NAMALWA (cell line): Measurements from ENCODE around the gene TRAF3IP1.
"Not testable (repeated sequence)": the region's sequence is repeated elsewhere in the genome, so short reads cannot be mapped to it uniquely, and the experiment has no call there.

Source experiments
- DNase-seq: peaks from one replicate; pipeline ENCODE4 v3.0.0-alpha.2; 2015; ENCODE audit warnings: low spot score

TRAF3IP1 gene

DNA sequence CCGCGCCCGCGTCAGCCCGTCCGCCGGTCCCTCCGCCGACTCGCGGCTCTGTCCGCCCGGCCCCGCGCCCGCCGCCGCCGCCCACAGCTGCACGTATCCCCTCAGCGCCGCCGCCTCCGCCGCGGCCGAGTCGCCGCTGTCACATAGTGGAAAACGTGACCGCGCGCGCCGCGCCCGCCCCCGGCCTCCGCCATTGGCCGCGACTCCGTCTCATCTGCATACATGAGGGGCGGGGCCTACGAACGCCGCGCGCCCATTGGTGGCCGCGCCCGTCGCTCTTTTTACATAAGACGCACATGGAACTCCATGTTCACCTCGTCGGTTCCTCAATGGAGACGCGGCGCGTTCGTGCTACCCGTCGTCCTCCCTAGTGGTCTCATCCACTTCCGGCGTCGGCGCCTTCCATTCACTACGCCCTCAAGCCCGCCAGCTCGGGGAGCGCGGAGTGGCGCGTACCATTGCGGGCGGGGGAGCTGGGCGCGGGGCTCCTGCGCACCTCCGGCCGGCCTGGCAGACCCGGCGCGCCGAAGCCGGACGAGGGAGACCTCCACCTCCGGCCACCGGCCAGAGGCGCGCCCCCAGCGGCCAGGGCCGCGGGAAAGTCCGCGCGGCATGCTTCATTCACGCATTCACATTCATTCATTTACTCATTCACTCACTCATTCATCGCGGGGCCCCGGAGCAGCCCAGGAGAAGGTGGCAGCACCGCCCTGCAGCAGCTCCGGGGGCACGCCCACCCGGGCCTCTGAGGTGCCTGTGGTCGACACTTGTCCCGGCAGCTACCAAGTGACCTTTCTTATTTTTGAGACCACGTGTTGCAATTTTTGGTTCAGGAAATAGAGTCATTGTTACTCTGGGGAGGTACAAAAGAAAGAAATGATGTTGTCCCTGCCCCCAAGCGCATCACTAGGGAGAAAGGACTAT is 31.4 kb upstream of the TRAF3IP1 start:
- DNase-seq: peak; percentile 98

DNA sequence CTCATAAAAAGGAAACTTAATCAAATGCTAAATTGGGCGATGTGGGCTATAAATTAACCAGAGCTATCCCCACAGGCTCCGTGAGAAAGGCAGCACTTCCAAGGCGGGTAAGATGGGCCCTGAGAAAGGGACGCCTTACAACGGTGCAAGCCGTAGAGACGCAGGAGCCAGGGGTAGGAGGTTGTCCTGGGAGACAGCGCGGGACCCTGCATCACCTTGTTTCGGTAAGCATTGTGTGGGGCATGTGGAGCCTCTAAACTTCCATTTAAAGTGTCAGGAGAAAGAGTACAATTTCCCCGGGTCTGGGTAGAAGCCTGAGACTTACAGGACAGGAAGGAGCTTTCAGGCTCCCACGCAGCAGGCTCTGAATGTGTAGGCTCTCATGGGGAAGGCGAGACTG is 30.7 kb upstream of the TRAF3IP1 start:
- no peak for DNase-seq

DNA sequence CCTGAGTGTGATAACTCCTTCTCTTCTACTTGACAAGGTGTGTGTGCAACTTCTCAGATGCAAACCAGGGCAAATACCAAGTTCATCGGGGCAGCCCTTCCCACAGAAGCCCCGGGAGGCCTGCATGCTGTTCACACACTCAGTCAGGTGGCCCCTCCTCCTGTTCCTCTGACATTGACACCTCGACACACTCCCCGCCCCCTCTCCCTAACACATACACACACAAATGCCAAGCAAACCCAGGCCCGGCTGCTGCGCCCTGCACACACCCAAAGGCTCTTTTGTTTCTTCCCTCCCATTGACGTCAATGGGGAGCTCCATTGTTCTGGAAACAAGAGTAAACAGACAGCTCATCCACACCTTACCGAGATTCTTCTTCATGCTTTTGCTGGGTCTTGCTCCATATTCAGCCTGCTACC is 30.2 kb upstream of the TRAF3IP1 start:
- DNase-seq: no peak

DNA sequence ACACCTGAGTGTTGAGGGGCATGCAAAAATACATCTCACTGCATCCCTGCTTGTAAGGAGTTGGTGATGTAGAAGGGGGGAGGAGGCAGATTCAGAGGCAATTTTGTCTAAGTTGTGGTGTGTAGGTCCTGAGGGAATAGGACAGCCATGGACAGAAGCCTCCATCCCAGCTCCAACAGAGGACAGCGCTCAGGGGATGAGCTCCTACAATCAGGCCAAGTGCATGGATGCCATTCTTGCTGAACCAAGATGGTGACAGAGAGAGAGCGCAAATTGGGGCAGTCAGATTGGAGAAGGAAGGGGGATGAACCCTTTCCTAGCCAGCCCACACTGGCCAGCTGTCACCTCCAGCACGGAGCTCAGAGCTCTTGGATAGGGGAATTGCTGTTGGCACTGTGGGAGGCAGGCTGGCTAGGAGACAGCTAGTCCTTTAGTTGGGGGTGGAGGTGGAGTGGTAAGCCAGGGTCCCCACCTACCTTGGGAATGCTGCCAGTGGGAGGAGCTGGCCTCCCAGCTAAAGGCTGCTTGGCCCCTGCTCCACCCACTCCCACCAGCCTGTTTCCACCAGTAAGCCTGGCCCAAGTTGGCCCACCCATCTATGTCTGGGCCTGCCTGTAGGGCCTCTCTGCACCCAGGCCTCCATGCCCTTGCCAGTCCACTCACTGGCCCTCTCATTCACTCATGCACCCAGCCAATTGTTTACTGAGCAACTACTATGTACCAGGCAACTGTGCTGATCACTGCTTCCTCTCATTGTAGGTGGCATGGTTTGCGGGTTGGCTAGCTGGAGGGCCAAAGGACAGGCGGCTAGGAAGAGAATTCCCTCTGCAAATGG is 29.4 kb upstream of the TRAF3IP1 start:
- no peak for DNase-seq

DNA sequence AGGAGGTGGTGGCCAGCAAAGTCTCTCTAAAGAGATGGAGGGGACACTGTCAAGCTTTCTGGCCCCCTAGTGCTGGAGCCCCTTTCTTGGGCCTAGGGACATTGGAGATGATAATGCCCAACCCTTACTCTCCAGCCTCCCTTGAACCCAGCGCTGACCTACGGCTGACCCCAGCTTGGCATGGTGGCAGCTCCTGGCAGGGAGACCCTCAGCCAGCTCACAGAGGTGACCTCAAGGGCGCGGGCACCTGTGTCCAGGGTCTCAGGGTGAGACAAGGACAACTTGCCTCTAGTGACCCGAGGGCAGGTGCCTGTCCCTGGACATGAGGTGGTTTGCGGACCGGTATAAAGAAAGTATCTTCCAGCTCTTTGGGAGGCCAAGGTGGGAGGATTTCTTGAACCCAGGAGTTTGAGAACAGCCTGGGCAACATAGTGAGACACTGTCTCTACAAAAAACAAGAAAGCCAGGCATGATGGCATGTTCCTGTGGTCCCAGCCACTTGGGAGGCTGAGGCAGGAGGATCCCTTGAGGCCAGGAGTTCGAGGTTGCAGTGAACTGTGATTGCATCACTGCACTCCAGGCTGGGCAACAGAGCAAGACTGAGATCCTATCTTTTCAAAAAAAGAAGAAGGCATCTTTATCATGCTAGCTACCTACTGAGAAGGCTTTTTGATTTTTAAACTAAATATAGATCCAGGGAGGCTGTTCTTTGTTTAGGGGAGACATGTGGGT is 28.6 kb upstream of the TRAF3IP1 start:
- no peak for DNase-seq

DNA sequence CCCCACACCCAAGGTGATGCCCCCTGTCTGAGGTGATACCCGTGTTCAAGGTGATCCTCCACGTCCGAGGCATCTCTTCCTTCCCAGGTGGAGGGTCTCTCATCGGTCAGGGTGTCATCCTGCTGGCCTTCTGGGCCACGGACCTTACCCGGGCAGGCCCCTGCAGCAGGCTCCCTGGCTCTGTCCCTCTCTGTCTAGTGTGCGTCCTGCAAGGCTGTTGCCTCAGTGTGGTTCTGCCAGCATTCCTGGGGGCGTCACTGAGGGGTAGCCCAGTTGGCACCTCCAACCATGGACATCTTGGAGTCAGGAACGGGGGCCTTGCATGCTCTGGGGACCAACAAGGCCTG is 26.3 kb upstream of the TRAF3IP1 start:
- DNase-seq: no peak

DNA sequence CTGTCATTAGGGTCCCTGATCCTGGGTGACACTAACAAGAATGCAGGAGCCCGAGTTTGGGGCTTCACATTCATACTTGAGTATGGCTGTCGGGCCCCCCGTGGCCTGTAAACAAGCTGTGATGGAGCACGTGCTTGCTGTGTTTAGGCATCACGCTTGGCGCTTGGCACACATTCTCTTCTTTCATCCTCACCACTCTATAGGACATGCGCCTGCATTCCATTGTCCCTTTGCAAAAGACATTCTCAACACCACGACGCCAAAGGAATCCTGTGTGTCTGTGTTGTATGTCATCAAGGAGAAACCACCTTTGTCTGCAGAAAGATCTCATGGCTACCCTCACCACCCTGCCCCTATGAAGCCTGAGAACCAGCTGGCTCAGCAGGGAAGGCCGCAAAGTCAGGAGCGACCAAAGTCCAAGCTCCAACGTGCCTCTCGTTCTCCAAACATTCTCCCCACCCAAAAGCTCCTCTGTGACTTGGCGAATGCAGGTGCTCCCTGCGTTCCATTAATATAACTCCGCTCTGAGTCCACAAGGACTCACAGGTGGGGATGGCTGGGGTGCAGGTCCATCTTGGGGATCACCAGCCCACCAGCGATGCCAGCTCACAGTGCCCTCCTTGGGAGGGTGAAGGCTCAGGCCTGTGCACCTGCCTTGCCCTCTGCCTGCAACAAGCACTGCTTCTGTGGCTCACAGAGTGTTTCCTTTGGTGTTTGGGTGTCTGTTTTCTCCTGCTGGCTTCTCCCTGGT is 25.8 kb upstream of the TRAF3IP1 start:
- no peak for DNase-seq

DNA sequence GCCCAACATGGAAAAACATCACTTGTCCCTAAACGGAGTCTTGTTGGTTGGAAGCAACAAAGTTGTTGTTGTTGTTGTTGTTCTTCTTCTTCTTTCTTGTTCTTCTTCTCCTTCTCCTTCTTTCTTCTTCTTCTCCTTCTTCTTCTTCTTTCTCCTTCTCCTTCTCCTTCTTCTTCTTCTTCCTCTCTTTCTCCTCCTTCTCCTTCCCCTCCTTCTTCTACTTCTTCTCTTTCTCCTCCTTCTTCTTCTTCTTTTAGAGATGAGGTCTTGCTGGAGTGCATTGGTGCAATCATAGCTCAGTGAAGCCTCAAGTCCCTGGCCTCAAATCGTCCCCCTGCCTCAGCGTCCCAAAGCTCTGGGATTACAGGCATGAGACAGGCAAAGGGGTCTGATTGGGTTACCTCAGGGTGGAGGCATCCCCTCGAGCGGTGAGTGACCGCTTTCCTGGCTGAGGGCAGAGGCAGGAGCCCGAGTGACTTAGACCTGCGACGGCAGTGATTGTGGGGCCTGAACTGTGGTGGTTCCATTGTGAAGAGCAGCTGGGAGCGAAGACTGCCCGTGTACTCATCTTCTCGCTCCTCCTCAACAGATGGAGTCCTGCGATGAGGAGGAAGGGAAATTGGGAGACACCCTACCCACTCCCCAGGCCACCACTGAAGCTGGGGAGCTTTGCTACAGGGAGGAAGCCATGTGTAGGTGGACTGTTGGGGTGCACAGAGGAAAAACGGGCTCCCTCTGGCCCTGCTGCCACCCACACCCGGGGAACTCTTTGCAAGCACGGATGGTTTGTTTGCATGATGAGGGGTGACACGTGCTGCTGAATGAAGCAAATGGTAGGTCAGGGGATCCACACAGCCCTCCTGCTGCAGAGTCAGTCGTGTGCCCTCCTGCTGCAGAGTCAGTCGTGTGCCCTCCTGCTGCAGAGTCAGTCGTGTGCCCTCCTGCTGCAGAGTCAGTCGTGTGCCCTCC is 24.9 kb upstream of the TRAF3IP1 start:
- no peak for DNase-seq

DNA sequence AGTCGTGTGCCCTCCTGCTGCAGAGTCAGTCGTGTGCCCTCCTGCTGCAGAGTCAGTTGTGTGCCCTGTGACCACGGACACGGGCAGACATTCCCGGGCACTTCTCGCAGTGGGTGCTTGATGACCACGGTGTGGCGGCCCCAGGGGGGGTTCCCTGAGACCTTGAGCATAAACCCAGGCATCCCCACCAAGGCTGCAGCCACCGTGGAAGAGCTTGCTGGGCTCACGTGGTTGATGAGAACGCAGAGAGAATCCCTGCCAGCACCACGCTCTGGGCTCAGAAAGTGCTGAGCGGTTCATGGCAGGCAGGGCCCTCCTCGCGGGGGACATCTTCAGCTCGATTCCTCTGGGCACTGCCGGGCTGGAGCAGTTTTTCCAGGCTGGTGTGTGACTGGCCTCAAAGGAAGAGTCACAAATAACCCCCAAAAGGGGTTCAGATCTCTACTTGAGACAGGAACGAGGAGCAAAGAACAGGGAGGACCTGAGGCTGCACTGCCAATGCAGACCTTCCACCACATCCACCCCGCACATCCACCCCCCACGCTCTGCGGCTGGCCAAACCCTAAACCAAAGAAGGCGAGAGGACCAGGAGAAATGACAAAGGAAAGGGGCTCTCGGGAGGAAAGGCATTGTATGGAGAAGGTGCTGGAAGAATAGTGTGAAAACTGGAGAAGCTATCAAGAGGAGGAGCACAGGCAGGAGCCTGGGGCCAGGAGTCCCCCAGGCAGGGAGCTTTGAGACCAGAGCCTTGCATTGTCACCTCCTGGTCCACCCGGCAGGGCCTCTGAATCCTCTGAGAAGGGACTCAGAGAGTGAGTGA is 23.5 kb upstream of the TRAF3IP1 start:
- no peak for DNase-seq

DNA sequence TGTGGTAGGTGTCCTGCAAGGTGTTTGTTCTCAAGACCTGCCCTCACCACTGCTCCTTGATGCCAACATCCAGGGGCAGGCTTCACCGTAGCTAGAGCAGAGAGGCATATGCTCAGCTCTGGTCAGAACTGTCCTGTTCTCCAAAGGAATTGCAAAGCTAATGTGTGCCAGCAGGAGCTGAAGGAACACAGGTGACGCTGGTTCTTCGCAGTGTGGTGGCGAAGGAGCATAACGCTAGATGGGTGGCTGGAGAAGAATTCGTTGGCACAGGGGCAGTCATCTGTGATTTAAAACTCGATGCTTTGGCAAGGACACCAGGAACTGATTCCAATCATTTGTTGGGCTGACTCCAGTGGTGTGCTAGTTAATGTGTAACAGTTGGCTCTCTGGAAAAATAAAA is 20.5 kb upstream of the TRAF3IP1 start:
- DNase-seq: no peak

DNA sequence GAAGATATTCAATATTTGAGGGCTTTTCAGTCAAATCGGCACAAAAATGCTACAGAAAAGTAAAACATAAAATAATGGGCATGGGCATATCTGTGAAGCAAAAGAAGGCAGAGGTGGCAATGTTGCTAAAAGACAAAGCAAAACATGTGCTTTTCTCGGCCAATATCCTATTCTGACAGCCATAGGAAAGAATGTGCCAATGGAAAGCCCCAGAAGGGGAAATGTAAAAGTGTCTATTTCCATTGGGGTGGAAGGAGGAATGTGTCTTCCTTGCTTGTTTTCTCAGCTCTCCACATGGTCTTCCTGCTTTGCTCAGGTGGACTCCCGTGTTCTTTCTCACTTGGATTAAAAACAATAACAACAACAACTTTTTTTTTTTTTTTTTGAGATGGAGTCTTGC is 18.2 kb upstream of the TRAF3IP1 start:
- DNase-seq: no peak

DNA sequence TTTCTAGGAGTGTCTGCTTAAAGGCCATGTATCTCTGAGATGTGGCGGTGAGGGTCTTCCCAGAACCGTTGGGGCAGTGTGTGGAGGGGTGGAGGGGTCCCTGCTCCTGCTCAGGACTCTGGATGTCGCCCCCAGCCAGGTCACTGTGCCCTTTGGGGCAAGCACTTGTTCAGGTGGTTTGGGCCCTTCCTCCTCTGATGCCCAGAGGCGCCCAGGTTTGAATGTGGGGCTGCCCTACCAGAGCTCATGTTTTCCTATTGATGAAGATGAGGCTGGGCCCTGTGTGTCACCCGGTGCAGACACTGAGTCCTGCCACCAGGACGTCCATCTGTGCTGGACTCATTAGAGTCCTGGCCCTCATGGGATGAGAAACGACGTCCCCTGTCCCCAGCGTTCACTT is 17.6 kb upstream of the TRAF3IP1 start:
- DNase-seq: no peak

DNA sequence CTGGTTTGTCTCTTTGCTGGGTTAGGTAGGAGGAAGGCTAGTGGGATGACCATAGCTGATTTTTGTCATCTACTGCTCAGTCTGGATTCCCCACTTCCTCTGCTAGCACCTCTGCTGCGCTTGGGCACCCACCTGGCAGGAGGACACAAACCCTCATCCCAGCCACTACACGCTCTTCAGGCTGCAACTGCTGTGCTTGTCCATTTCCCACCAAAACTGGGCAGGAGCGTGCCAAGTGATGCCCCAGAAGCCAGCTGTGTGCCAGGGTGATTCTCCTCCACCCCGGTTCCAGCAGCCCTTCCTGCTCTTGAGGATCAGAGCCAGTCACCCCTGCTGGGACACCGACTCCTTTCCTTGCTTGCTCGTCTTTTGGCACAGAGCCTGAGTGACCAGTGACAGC is 16.2 kb upstream of the TRAF3IP1 start:
- no peak for DNase-seq

DNA sequence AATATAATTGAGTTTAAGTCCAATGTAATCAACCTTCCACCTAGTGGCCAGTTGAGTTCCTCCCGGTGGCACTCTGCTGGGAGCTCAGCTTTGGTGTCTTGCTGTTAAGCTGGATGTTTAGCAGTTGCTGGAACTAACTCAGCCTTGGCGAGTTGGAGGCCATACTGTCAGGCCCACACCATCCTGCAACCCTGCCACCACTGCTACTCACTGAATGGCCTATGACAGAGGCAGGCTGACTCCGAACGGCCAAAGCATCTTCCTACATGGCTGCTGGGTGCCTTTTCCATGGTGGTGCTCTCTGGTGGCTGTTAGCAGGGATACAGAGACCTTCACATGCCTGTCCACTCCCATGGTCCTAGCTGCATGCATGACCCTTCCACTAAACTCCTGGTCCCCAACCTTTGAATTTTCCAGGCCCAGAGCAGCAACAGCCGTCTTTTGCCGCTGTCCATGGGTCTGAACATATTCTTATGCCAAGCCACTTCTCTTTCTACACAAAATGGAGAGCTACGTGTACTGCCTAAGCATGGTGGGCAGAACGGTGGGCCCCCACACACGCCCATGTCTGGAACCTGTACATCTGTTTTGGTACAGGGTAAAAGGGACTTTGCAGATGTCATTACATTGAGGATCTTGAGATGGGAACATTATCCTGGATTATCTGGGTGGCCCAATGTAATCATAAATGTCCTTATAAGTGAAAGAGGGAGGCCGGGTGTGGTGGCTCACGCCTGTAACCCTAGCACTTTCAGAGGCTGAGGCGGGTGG is 15.0 kb upstream of the TRAF3IP1 start:
- DNase-seq: peak; percentile 19

DNA sequence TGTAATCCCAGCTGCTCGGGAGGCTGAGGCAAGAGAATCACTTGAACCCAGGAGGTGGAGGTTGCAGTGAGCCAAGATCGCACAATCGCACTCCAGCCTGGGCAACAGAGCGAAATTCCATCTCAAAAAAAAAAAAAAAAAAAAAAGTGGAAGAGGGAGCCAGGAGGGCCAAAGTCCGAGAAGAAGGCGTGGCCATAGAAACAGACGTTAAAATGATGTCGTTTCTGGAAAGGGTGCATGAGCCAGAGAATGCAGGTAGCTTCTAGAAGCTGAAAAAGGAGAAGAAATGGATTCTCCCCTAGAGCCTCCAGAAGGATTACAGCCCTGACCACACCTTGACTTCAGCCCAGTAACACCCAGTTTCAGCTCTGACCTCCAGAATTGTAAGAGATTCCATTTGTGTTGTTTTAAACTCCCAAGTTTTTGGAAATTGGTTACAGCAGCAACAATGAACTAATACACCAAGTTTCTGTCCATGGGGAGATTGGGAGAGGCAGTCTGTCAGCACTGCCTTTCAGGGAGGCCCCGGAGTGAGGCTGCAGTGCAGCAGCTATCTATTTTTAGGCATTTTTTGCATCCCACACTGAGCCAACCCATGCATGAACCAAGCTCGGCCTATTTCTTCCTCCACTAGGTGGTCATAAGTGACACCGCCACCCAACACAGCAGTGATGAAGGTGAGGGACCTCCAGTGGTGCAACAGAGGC is 14.2 kb upstream of the TRAF3IP1 start:
- DNase-seq: no peak

DNA sequence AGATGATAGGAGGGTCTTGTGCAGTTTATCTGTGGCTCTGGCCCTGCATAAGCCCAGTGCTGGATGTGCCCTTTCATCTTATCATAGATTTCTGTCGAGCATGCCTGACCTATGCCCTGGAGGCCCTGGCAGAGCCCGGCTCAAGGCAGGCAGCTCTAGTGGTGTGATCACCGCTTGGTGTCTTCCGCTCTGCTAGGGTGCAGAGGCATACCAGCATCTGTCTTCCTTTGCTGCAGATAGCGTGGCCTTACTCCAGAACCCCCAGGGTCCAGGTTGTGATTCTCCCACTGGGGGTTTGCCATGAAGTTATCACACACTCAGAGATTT is 13.7 kb upstream of the TRAF3IP1 start:
- DNase-seq: no peak

DNA sequence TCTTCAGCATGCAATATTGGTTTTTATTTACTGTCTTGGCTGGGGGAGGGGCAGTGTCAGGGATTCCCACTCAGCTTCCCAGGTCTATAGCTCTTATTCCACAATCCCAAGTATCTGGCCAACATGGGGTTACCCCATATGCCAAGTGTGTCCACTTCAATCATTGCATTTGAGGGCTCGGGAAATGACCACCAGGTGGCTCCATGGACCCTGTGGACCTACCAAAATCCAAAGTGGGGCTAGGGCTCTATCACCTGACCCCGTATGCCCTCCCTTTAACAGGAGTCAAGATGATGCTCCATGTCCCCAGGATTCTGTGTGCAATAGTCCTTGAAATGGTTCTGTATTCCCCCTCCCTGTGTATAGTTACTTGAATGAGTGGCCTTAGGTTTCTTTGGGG is 12.1 kb upstream of the TRAF3IP1 start:
- DNase-seq: no peak

DNA sequence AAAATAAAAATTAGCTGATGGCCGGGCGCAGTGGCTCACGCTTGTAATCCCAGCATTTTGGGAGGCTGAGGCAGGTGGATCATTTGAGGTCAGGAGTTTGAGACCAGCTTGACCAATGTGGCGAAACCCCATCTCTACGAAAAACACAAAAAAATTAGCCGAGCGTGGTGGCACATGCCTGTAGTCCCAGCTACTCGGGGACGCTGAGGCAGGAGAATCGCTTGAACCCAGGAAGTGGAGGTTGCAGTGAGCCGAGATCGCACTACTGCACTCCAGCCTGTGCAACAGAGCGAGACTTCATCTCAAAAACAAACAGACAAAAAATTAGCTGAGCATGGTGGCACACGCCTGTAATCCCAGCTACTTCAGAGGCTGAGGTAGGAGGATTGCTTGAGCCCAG is 9.6 kb upstream of the TRAF3IP1 start:
- not testable (repeated sequence) for DNase-seq
